GM10847 (cell line): ENCODE results near the gene ZNF160.

ENCODE experiments used
- POLR2A ChIP-seq: IDR thresholded peaks from 2 replicates; pipeline ENCODE4 v1.6.1; 2011; ENCODE audit not compliant: insufficient read length; ENCODE audit errors: extremely low read depth

The ZNF160 gene

GRCh38 chr19:53034948-53035675 is 68.1 kb downstream of the ZNF160 start:
- TF ChIP-seq POLR2A: no peak

- no peak for TF ChIP-seq POLR2A
Measured at GRCh38 chr19:53034054-53034453, 69.2 kb downstream of the ZNF160 start.

GRCh38 chr19:53019684-53020083 is 83.5 kb downstream of the ZNF160 start:
- no peak for TF ChIP-seq POLR2A
